Endothelial cell of umbilical vein (primary cell): Measurements from ENCODE around the gene DNAH10. TPM values are rescaled to one million over a fixed set of nuclear protein-coding genes. Genes with fewer than 3 reads are reported as not detected.

ENCODE experiments used
- BruUV-seq: library from RNA; stranded (reverse); fragments of 400-500 nt; replicated peaks from 2 replicates; lab custom pipeline; 2021; lab: Mats Ljungman, UMichigan
- CTCF ChIA-PET: fragments of 300-600, 350-600 bp; sonication (Branson Sonifier 250); formaldehyde crosslinking; loops from one replicate; lab custom pipeline; 2021; ENCODE audit warnings: antibody characterized with exemption, inconsistent platforms; lab: Charles Lee
- POLR2A ChIA-PET: fragments of 300-600, 350-600 bp; sonication (Branson Sonifier 250); formaldehyde crosslinking; loops from one replicate; lab custom pipeline; 2021; ENCODE audit warnings: antibody characterized with exemption, inconsistent platforms; lab: Charles Lee
- DNase-seq: peaks from one replicate; pipeline ENCODE4 v3.0.0-alpha.2; 2011; ENCODE audit warnings: low read depth, low spot score
- FAIRE-seq: peaks from 2 replicates; lab custom pipeline; 2011; peaks lifted over from hg19 to GRCh38; lab: Jason Lieb, UNC
- H2AFZ ChIP-seq: 2 replicates; pipeline ENCODE4 v1.6.0; 2012; ENCODE audit warnings: low read depth, low read length, control low read depth, inconsistent platforms
- H3K27ac ChIP-seq: 2 replicates; pipeline ENCODE4 v1.5.1; 2011; ENCODE audit warnings: low read depth, mild to moderate bottlenecking, control low read depth, low read length, moderate library complexity; ENCODE audit not compliant: insufficient read depth
- H3K27me3 ChIP-seq, 2 experiments: 2 replicates each; pipeline versions ENCODE4 v1.6.0 to v1.6.1; 2011; ENCODE audit warnings: low read length in 2 of 2, mixed read lengths in 1 of 2; ENCODE audit not compliant: control insufficient read depth in 2 of 2, insufficient read depth in 2 of 2
- H3K36me3 ChIP-seq, 2 experiments: 2 replicates in 1 of 2; 3 replicates in 1 of 2; pipeline ENCODE4 v1.5.1; 2011; ENCODE audit warnings: low read length in 2 of 2, mild to moderate bottlenecking in 1 of 2, moderate library complexity in 1 of 2; ENCODE audit not compliant: control insufficient read depth in 2 of 2, insufficient read depth in 2 of 2; ENCODE audit errors: extremely low read depth in 1 of 2
- H3K4me1 ChIP-seq: 3 replicates; pipeline ENCODE4 v1.5.1; 2011; ENCODE audit warnings: mild to moderate bottlenecking, low read length; ENCODE audit not compliant: control insufficient read depth, insufficient read depth; ENCODE audit errors: extremely low read depth
- H3K4me2 ChIP-seq: 2 replicates; pipeline ENCODE4 v1.6.1; 2011; ENCODE audit warnings: low read length, control low read depth, mixed read lengths; ENCODE audit not compliant: insufficient read depth
- H3K4me3 ChIP-seq, 3 experiments: fragments of 200-600 bp in 1 of 3; sonication (generic), shearing (Covaris generic) in 1 of 3; replicated peaks in 1 of 3; 2 replicates each; pipeline ENCODE4 v1.5.1; 2011 to 2016; ENCODE audit warnings: control low read depth in 3 of 3, low read length in 3 of 3, mild to moderate bottlenecking in 2 of 3, inconsistent platforms in 1 of 3, low read depth in 1 of 3, moderate library complexity in 1 of 3; ENCODE audit not compliant: insufficient read depth in 1 of 3
- H3K79me2 ChIP-seq: 2 replicates; pipeline ENCODE4 v1.6.0; 2012; ENCODE audit warnings: low read length, inconsistent platforms; ENCODE audit not compliant: control insufficient read depth, insufficient read depth
- H3K9ac ChIP-seq: replicated peaks from 2 replicates; pipeline ENCODE3; 2011; ENCODE audit warnings: low read length, control low read depth; ENCODE audit not compliant: insufficient read depth; ENCODE audit errors: extremely low read depth
- H3K9me1 ChIP-seq: replicated peaks from 3 replicates; pipeline ENCODE4 v1.6.0; 2011; ENCODE audit warnings: mild to moderate bottlenecking, low read length; ENCODE audit not compliant: control insufficient read depth, insufficient read depth; ENCODE audit errors: extremely low read depth
- H3K9me3 ChIP-seq: replicated peaks from 2 replicates; pipeline ENCODE4 v1.5.1; 2012; ENCODE audit warnings: low read length, inconsistent platforms; ENCODE audit not compliant: control insufficient read depth, insufficient read depth
- H4K20me1 ChIP-seq: replicated peaks from 2 replicates; pipeline ENCODE3; 2011; ENCODE audit warnings: mild to moderate bottlenecking, low read length; ENCODE audit not compliant: control insufficient read depth, insufficient read depth; ENCODE audit errors: extremely low read depth
- EZH2 ChIP-seq: IDR thresholded peaks from 2 replicates; pipeline ENCODE4 v1.6.1; 2012; ENCODE audit warnings: borderline replicate concordance, low read depth, mild to moderate bottlenecking, moderate library complexity, low read length, inconsistent platforms; ENCODE audit not compliant: severe bottlenecking
- FOS ChIP-seq: IDR thresholded peaks from 2 replicates; pipeline ENCODE4 v1.6.1; 2011; ENCODE audit warnings: mild to moderate bottlenecking, low read length, moderate library complexity, borderline replicate concordance; ENCODE audit not compliant: insufficient read depth
- GATA2 ChIP-seq: IDR thresholded peaks from 2 replicates; pipeline ENCODE4 v1.7.0; 2011; ENCODE audit warnings: low read depth, mild to moderate bottlenecking, moderate library complexity, mixed read lengths, low read length; ENCODE audit not compliant: insufficient read length, insufficient read depth
- JUN ChIP-seq: IDR thresholded peaks from 2 replicates; pipeline ENCODE4 v1.6.1; 2011; ENCODE audit warnings: borderline replicate concordance, low read depth; ENCODE audit not compliant: insufficient read length, insufficient read depth
- MYC ChIP-seq: IDR thresholded peaks from one replicate; pipeline ENCODE4 v1.6.1; 2011; ENCODE audit warnings: mild to moderate bottlenecking, low read depth, low read length
- POLR2A ChIP-seq: IDR thresholded peaks from 2 replicates; pipeline ENCODE4 v1.6.1; 2012; ENCODE audit warnings: low read depth, mild to moderate bottlenecking, control low read depth, low read length
- POLR2AphosphoS5 ChIP-seq: IDR thresholded peaks from 2 replicates; pipeline ENCODE4 v1.6.1; 2012; ENCODE audit warnings: low read depth, mild to moderate bottlenecking, control low read depth, low read length, moderate library complexity; ENCODE audit not compliant: insufficient read depth
- dilution Hi-C: fragments of 300-500 bp; cut with MboI; formaldehyde crosslinking; loops from one replicate; pipeline ENCODE4 v1.15.0; 2019; ENCODE audit warnings: low sequenced_read_pairs; ENCODE audit not compliant: extremely low pct_ligation_motif_present
- intact Hi-C: fragments of 100-400 bp; cut with micrococcal nuclease; formaldehyde crosslinking; loops from one replicate; pipeline ENCODE4 v1.10.0; 2022
- polyA plus RNA-seq, 4 experiments: library from polyadenylated mRNA; depleted of rRNA in 3 of 4; stranded (reverse) in 3 of 4; unstranded in 1 of 4; fragments of >200 nt; gene quantifications; 2 replicates each; pipeline versions ENCODE4 v1.2.1 to v1.2.3, GENCODE V29; 2011 to 2012; ENCODE audit warnings: missing spikeins in 1 of 4
- total RNA-seq: library from RNA; stranded (reverse); gene quantifications from 2 replicates; pipeline ENCODE4 v1.2.3, GENCODE V29; 2021
- TF ChIP-seq, protein P1 (sequence below), 2 donors: IDR thresholded peaks; 1 replicate in 1 of 2; 2 replicates in 1 of 2; pipeline ENCODE4 v1.5.1; 2011; ENCODE audit warnings: low read length in 2 of 2, mild to moderate bottlenecking in 2 of 2, moderate library complexity in 2 of 2, control low read depth in 1 of 2, inconsistent platforms in 1 of 2, low read depth in 1 of 2; ENCODE audit not compliant: insufficient read depth in 1 of 2; ENCODE audit errors: extremely low read depth in 1 of 2
- TF ChIP-seq, protein P2 (sequence below): IDR thresholded peaks from 2 replicates; pipeline ENCODE4 v1.6.1; 2011; ENCODE audit not compliant: insufficient read depth, insufficient read length

Gene DNAH10
- total and polyA plus RNA-seq, 2 donors (not counting 3 experiments of a cell fraction or from before 2014, with no cell fraction given), result 0.04 to 0.31 TPM

GRCh38 chr12:123787466-123787865 is 25.4 kb downstream of the DNAH10 start:
- Histone ChIP-seq H3K4me1 (no peaks in the 10 kb centered on the region), H3K9me3 (no peaks in the 10 kb centered on the region), H3K79me2 (no peaks in the 10 kb centered on the region), H3K9me1 (no peaks in the 10 kb centered on the region), H3K9ac (no peak overlapping the region), H2AFZ (no peak overlapping the region), H4K20me1 (no peaks in the 10 kb centered on the region), H3K27me3 (no peaks in the 10 kb centered on the region), H3K4me2 (no peak overlapping the region), H3K36me3 (no peaks in the 10 kb centered on the region), H3K4me3 (no peak overlapping the region), H3K27ac (no peak overlapping the region)
- FAIRE-seq, result no peak
- ChIA-PET CTCF (no interaction called here), POLR2A (interaction anchor here (0.6 kb wide), 1 partner anchor 1076 kb away, joined by 4 read pairs; no protein-coding TSS in a partner anchor)
- intact Hi-C loops (no loop called here), dilution Hi-C loops (no loop called here)
- no peak for TF ChIP-seq JUN
- TF ChIP-seq, protein P1, sequence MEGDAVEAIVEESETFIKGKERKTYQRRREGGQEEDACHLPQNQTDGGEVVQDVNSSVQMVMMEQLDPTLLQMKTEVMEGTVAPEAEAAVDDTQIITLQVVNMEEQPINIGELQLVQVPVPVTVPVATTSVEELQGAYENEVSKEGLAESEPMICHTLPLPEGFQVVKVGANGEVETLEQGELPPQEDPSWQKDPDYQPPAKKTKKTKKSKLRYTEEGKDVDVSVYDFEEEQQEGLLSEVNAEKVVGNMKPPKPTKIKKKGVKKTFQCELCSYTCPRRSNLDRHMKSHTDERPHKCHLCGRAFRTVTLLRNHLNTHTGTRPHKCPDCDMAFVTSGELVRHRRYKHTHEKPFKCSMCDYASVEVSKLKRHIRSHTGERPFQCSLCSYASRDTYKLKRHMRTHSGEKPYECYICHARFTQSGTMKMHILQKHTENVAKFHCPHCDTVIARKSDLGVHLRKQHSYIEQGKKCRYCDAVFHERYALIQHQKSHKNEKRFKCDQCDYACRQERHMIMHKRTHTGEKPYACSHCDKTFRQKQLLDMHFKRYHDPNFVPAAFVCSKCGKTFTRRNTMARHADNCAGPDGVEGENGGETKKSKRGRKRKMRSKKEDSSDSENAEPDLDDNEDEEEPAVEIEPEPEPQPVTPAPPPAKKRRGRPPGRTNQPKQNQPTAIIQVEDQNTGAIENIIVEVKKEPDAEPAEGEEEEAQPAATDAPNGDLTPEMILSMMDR (IDR thresholded peaks at IDR 0.05; ENCODE audit: extremely low read depth in 1 of 2, insufficient read depth in 1 of 2, low read depth in 1 of 2, low read length in 2 of 2), result no peak
- no peak for TF ChIP-seq EZH2
- TF ChIP-seq FOS, result no peak
- no peak for TF ChIP-seq MYC
- no peak for TF ChIP-seq POLR2A
- TF ChIP-seq, protein P2, sequence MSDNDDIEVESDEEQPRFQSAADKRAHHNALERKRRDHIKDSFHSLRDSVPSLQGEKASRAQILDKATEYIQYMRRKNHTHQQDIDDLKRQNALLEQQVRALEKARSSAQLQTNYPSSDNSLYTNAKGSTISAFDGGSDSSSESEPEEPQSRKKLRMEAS, result no peak
- TF ChIP-seq GATA2, result no peak
- no peak for TF ChIP-seq POLR2AphosphoS5
- no peak for DNase-seq
- no TSS peak for BruUV-seq
